HG02938 (cell line): ENCODE data around the gene MDC1.
"Not testable (repeated sequence)": the region's sequence is repeated elsewhere in the genome, so short reads cannot be mapped to it uniquely, and the experiment has no call there.

ENCODE experiments used
- ATAC-seq: cut with Tn5 transposase; IDR thresholded peaks from one replicate; pipeline ENCODE4 v1.9.1; 2021; ENCODE audit warnings: mild to moderate bottlenecking, moderate library complexity; ENCODE audit not compliant: unreplicated experiment

MDC1 gene

DNA sequence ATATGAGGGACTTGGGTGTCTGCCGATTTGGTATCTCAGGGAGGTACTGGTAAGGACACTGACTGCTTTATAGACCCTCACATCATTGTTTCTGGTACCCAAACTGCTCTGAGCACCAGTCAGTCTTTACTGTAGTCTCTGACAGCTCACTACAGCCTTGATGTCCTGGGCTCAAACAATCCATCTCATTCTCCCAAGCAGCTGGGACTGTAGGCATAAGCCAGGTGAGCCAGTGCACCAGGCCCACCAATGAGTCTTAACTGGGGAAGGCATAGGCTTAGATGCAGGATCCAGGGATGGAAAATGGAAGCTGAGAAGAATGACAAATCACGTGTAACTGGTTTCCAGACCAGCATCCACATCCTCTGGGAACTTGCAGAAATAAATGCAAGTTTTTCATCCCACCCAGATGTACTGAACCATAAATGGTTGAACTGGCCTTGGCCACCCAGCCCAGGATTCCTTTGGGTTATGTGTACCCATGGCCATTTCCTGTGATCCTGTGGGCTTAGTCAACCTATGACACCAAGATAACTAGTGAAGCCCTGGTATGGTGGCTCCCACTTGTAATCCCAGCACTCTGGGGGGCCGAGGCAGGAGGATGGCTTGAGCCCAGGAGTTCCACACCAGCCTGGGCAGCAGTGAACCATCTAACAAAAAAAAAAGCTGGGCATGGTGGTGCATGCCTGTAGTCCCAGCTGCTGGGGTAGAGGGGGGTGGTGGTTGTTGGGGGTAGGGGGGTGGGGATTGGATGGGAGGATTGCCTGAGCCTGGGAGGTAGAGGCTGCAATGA lies 8.8 kb upstream of the MDC1 start:
- no peak for ATAC-seq

DNA sequence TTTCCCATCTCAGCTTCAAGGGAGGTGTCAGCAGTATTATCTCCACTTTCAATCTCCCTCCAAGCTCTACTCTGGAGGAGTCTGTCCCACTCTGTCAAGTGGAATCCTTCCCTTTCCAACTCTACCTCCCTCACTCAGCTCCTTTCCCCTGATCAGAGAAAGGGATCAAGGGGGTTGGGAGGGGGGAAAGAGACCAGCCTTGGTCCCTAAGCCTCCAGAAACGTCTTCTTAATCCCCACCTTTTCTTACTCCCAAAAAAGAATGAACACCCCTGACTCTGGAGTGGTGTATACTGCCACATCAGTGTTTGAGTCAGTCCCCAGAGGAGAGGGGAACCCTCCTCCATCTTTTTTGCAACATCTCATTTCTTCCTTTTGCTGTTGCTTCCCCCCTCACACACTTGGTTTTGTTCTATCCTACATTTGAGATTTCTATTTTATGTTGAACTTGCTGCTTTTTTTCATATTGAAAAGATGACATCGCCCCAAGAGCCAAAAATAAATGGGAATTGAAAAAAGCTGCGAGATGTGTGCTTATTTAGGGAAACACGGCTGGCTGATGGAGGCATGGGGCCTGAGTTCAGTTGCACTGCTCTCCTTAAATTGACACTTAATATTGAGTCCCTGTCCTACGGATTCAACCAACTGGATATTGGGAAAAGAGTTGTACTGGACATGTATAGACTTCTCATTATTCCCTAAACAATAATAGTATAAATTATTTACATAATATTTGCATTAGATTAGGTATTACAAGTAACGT lies 8.0 kb upstream of the MDC1 start:
- no peak for ATAC-seq

DNA sequence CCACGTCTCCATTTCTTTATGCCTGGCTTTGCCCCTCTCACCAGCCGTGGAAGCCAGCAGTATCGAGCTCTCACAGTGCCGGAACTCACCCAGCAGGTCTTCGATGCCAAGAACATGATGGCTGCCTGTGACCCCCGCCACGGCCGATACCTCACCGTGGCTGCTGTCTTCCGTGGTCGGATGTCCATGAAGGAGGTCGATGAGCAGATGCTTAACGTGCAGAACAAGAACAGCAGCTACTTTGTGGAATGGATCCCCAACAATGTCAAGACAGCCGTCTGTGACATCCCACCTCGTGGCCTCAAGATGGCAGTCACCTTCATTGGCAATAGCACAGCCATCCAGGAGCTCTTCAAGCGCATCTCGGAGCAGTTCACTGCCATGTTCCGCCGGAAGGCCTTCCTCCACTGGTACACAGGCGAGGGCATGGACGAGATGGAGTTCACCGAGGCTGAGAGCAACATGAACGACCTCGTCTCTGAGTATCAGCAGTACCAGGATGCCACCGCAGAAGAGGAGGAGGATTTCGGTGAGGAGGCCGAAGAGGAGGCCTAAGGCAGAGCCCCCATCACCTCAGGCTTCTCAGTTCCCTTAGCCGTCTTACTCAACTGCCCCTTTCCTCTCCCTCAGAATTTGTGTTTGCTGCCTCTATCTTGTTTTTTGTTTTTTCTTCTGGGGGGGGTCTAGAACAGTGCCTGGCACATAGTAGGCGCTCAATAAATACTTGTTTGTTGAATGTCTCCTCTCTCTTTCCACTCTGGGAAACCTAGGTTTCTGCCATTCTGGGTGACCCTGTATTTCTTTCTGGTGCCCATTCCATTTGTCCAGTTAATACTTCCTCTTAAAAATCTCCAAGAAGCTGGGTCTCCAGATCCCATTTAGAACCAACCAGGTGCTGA lies 7.0 kb upstream of the MDC1 start:
- ATAC-seq, result not testable (repeated sequence)

DNA sequence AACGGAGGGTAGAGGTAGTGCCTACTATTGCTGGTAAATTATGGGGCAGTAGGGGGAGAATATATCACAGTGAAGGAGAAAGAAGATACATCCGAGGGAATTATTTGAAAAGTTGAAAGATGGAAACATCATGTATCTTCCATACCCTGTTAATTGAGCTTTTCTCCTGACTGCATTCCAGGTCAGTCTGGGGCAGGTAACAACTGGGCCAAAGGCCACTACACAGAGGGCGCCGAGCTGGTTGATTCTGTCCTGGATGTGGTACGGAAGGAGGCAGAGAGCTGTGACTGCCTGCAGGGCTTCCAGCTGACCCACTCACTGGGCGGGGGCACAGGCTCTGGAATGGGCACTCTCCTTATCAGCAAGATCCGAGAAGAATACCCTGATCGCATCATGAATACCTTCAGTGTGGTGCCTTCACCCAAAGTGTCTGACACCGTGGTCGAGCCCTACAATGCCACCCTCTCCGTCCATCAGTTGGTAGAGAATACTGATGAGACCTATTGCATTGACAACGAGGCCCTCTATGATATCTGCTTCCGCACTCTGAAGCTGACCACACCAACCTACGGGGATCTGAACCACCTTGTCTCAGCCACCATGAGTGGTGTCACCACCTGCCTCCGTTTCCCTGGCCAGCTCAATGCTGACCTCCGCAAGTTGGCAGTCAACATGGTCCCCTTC lies 6.2 kb upstream of the MDC1 start:
- ATAC-seq, result not testable (repeated sequence)

DNA sequence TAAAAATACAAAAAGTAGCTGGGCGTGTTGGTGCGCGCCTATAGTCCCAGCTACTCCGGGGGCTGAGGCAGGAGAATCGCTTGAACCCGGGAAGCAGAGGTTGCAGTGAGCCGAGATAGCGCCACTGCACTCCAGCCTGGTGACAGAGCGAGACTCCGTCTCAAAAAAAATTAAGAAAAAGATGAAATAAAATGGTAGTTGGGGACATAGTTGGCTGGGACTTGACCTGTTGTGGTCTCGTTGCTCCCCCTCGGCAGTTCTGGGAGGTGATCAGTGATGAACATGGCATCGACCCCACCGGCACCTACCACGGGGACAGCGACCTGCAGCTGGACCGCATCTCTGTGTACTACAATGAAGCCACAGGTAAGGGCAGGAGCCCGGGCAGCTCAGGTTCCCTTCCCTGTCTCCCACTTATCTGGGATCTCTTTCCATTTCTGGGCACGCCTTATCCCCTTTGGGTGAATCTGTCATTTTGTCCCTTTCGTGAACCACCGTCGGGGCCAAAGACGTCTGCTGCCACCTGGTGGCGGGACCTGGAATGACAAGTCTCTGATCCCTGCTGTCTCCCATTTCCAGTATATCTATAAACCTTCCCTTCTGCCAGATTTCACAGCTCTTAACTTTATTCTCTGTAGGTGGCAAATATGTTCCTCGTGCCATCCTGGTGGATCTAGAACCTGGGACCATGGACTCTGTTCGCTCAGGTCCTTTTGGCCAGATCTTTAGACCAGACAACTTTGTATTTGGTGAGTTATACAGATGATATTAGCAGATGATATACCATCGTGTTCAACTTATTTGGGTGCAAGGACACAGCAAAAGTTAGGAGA lies 5.4 kb upstream of the MDC1 start:
- no peak for ATAC-seq

DNA sequence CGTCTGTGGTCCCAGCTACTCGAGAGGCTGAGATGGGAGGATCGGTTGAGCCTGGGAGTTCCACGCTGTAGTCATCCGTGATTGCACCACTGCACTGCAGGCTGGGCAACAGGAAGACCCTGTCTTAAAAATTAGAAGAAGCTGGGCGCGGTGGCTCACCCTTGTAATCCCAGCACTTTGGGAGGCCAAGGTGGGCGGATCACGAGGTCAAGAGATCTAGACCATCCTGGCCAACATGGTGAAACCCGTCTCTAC lies 4.9 kb upstream of the MDC1 start:
- ATAC-seq, result not testable (repeated sequence)

DNA sequence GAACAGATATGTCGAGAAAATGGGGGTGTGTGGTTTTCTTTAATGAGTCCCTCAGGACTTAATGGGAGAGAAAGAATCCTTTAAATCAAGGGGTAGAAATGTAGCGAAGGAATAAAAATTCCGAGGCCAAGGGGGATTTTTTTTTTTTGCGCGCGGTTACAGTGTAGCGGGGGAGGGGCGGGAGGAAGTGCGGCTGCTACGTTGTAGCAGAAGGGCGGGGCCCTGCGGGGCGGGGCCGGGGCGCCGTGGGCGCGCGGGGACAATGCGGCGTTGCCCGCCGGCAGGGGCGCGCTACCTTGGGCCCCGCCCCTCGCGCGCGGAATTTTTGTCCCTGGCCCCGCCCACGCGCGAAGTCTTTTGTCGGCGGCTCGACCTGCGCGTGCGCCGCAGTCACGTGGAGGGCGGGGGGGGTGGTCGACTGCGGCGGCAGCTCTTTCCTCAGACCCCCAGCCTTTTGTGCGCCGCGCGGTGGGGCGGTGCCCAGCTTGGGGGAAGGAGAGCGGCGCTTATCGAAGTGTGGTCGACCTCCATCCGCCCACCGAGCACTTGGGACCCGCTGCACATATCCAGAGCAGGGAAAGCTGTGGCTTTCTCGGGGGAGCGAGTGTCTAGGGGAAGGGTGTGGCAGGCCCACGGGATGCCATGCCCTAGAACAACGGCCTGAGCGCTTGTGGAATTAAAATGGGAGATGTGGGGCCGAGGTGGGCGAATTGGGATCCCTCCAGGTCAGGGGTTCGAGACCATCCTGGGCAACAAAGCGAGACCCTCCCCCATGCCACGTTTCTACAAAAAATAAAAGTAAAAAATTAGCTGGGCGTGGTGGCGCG lies 4.3 kb upstream of the MDC1 start:
- ATAC-seq, result no peak

DNA sequence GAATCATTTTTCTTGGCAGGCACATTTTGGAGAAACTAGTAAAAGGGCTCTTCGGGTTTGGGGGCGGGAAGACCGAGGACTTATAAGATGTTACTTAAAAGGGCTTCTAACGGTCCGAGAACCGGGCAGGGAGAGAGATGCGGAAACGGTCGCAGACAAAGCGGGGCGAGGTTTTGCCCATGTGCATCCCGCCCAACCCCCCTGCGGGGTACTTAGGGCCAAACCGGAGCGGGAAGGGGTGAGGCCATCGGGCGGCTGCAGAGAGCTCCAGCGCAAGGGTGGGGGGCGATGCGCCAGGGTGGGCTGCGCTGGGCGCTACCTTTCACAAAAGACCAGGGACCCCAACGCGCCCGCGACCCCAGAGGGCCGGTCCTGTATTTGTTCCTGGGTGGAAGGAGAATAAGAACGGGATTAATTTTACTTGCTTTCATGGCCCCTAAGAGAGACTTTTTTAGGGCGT lies 3.7 kb upstream of the MDC1 start:
- no peak for ATAC-seq

DNA sequence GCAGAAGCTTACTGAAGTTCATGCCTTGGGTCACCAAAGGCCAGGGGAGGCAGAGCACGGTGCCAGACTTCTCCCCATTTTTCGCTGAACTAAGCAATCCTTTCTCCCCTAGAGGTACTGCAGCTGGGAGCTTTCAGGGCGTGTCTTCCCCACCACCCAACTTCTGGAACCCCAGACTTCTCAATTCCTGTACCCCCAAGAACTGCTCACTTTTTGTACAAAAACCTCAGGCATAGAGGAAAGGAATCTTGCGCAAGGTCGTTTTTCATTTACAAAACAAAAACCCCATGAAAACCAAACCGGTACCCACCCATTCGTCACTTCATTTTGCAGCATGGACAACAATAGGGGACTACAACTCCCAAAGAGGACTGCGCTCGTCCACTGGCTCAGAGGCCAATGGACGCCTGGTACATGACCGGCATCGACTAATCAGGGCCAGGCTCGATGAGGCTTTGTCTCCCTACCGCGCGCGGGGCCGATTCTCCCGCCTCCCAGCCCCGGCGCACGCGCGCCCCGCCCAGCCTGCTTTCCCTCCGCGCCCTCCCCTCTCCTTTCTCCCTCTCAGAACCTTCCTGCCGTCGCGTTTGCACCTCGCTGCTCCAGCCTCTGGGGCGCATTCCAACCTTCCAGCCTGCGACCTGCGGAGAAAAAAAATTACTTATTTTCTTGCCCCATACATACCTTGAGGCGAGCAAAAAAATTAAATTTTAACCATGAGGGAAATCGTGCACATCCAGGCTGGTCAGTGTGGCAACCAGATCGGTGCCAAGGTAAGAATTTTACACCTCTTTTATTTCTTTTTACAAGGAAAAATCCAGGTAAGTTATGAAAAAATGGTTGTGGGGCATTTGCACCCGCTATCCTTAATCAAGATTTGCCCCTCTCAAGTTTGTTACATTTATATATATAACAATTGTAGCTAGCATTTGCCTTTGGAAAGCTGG lies 3.0 kb upstream of the MDC1 start, which contains the start of gene TUBB:
TSS of gene TUBB (plus strand) at position 562 of the 947 bp plus-strand sequence. CDS start at position 717, 155 bp downstream.
- ATAC-seq, result peak; percentile 35

DNA sequence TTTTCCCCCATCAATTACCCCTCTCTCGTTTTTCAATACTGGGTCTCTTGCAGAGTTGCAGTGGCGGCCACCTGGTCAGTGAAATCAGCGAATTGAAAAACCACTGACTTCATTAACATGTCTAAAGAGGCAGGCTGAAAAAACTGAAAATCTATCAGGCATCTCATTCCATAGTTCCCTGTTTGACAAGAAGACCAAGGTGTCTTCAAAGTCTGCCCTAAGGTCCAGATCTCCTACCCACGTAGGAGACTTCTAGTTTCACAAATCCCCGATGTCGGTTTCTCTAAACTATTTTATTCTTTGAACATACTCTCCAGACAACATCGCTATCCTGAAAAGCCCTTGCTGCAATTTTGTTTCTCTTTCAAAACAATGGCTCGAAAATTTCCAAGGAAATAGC lies 2.3 kb upstream of the MDC1 start:
- ATAC-seq, result no peak

DNA sequence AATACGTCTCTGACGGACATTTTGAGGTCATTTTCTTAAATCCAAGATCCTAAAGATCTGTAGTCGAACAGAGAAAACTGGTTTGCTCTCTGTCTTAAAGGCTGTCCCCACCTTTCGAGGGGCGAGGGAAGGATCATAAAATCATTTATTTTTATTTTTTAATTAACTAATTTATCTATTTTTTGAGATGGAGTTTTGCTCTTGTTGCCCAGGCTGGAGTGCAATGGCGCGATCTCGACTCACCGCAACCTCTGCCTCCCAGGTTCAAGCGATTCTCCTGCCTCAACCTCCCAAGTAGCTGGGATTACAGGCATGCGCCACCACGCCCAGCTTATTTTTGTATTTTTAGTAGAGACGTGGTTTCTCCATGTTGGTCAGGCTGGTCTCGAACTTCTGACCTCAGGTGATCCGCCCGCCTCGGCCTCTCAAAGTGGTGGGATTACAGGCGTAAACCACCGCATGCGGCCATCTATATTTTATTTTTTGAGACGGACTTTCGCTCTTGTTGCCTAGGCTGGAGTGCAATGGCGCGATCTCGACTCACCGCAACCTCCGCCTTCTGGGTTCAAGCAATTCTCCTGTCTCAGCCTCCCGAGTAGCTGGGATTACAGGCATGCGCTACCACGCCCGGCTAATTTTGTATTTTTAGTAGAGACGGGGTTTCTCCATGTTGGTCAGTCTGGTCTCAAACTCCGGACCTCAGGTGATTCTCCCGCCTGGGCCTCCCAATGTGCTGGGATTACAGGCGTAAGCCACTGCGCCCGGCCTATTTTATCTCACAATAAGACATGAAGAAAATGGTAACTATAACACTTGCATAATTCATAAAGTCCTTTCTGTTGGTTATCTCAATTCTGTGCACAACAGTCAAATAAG lies 1.0 kb upstream of the MDC1 start:
- not testable (repeated sequence) for ATAC-seq

DNA sequence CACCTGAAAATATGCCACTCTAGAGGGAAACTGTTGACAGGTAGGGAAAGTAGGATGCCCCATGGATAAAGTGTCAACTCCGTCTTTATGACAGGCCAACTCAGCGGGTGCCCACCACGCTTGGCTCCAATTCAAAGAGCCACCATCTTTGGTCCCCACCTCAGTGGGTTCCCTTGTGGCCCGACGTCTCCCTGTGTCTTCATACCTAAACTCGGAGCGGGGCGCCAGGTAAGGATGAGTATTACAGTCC lies 277 bp downstream of the MDC1 start:
- ATAC-seq, result no peak

DNA sequence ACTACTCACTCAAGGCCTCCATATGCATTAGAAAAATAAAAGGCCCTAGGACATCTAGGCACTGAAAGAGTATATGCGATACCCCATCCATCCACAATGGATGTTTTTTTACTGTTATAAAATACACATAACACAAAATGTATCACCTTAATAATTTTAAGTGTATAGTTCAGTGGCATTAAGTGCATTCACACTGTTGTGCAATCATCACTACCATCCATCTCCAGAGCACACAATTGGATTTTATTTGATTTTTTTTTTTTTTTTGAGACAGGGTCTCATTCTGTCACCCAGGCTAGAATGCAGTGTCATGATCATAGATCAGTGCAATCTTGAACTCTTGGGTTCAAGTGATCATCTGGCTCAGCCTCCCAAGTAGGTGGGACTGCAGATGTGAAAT lies 2.8 kb downstream of the MDC1 start:
- no peak for ATAC-seq

DNA sequence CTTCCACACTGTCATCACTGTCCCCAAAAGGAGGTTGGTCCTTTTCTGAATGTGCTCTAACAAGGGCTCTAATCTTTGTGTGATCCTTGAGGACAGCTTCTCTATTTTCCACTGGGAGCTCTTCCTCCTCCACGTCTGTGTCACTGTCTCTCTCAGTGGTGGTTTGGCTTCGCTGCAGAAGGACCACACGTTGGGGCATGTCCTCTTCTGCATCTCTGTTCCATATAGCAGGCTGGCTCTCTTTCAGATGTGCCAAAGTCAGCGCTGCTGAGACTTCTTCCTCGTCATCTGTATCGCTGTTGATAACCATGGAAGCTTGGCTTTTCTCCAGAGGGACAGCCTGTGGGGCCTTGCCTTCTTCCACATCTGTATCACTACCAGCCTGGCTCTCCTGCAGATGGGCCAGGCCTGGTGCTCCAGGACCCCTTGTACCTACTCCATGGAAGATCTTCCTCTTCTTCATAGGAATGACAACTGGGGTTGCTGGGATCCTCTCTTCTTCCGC lies 4.6 kb downstream of the MDC1 start:
- no peak for ATAC-seq

DNA sequence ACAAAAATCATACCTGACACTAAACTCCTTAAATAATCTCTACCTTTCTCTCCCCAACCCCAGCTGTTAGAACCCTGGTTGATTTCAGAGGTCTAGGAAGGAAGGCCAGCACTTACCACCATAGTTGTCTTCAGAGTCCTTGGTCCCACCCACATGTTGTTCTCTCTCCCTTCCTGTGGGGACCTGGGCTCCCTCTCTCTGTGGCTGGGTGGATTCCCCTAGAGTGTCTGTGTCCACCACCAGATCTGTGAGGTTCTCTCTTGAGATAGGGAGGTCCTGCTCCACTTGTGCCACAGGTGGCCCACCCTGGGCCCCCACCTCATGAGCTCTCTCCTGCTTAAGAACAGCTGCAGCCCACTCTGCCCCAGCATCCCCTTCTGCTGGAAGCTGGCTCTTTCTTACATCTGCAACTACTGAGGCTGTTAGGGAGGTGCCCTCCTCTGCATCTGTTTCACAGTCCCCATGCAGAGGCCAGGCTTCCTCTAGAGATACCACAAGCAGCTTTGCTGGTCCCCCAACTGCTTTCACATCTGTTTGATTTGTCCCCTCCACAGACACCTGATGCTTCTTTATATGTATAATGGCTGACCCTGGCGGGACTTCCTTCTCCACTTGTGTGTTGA lies 5.2 kb downstream of the MDC1 start:
- ATAC-seq, result no peak

DNA sequence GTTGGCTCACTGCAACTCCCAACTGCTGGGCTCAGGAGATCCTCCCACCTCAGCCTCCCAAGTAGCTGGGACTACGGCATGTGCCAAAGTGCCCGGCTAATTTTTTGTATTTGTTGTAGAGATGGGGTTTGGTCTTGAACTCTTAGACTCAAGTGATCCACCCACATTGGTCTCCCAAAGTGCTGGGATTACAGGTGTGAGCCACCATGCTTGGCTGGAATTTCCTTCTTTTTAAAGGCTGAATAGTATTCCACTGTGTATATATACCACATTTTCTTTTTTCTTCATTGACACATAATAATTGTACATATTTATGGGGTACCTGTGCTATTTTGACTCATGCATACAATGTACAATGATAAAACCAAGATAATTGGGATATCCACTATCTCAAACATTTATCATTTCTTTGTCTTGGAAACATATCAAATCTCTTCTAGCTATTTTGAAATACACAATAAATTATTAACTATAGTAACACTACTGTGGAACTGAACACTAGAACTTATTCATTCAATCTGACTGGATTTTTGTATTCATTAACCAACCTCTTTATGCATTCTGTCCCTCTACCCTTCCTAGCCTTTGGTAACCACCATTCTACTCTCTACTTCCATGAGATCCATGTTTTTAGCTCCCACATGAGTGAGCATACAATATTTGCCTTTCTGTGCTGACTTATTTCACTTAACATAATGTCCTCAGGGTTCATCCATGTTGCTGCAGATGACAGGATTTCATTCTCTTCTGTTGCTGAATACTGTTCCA lies 7.8 kb downstream of the MDC1 start:
- ATAC-seq, result no peak
